Skeletal muscle satellite cell (primary cell): Measurements from ENCODE around the gene ASCC1.
"Not testable (repeated sequence)": the region's sequence is repeated elsewhere in the genome, so short reads cannot be mapped to it uniquely, and the experiment has no call there.

Experiments
- H3K27me3 ChIP-seq: 2 replicates; pipeline ENCODE4 v1.7.0; 2013; ENCODE audit warnings: low read length; ENCODE audit not compliant: control insufficient read depth, insufficient read depth
- H3K36me3 ChIP-seq: 2 replicates; pipeline ENCODE4 v1.7.0; 2013; ENCODE audit warnings: mild to moderate bottlenecking, control low read depth, low read length; ENCODE audit not compliant: insufficient read depth
- H3K4me1 ChIP-seq: 2 replicates; pipeline ENCODE4 v1.7.0; 2013; ENCODE audit warnings: low read length; ENCODE audit not compliant: control insufficient read depth, insufficient read depth
- H3K4me2 ChIP-seq: 2 replicates; pipeline ENCODE4 v1.7.0; 2013; ENCODE audit warnings: mild to moderate bottlenecking, low read length
- H3K4me3 ChIP-seq: 2 replicates; pipeline ENCODE4 v1.7.0; 2013; ENCODE audit warnings: low read length
- H3K9ac ChIP-seq: 2 replicates; pipeline ENCODE4 v1.7.0; 2013; ENCODE audit warnings: mild to moderate bottlenecking, low read depth, low read length, moderate library complexity
- H3K9me3 ChIP-seq: replicated peaks from 2 replicates; pipeline ENCODE4 v1.7.0; 2013; ENCODE audit warnings: mild to moderate bottlenecking, control low read depth, low read length

The ASCC1 gene

GRCh38 chr10:72257051-72257892 lies 41.2 kb upstream of the ASCC1 start:
- peaks cover 75% of the 10 kb centered on the region for H3K4me1 ChIP-seq
- no peak overlapping the region for H3K4me3 ChIP-seq
- H3K9me3 ChIP-seq: no peaks in the 10 kb centered on the region
- no peak overlapping the region for H3K4me2 ChIP-seq
- H3K27me3 ChIP-seq: no peaks in the 10 kb centered on the region
- H3K9ac ChIP-seq: no peak overlapping the region
- H3K36me3 ChIP-seq: no peaks in the 10 kb centered on the region

GRCh38 chr10:72255977-72256729 lies 40.1 kb upstream of the ASCC1 start:
- Histone ChIP-seq H3K36me3 (no peaks in the 10 kb centered on the region), H3K27me3 (no peaks in the 10 kb centered on the region), H3K4me1 (peaks cover 67% of the 10 kb centered on the region), H3K4me2 (no peak overlapping the region), H3K4me3 (no peak overlapping the region), H3K9ac (no peak overlapping the region), H3K9me3 (no peaks in the 10 kb centered on the region)

GRCh38 chr10:72254813-72255568 lies 38.9 kb upstream of the ASCC1 start:
- no peaks in the 10 kb centered on the region for H3K36me3 ChIP-seq
- peak overlapping the region; percentile 79 for H3K9ac ChIP-seq
- H3K27me3 ChIP-seq: no peaks in the 10 kb centered on the region
- H3K4me3 ChIP-seq: peak overlapping the region; percentile 50
- H3K4me2 ChIP-seq: peak overlapping the region; percentile 77
- no peaks in the 10 kb centered on the region for H3K9me3 ChIP-seq
- H3K4me1 ChIP-seq: peaks cover 63% of the 10 kb centered on the region

GRCh38 chr10:72253578-72253977 lies 37.5 kb upstream of the ASCC1 start:
- H3K27me3 ChIP-seq: no peaks in the 10 kb centered on the region
- H3K36me3 ChIP-seq: no peaks in the 10 kb centered on the region
- no peaks in the 10 kb centered on the region for H3K9me3 ChIP-seq
- H3K4me1 ChIP-seq: peaks cover 60% of the 10 kb centered on the region
- H3K4me2 ChIP-seq: no peak overlapping the region
- no peak overlapping the region for H3K9ac ChIP-seq
- H3K4me3 ChIP-seq: no peak overlapping the region

GRCh38 chr10:72252972-72253371 lies 36.9 kb upstream of the ASCC1 start:
- Histone ChIP-seq H3K4me3 (no peak overlapping the region), H3K9me3 (no peaks in the 10 kb centered on the region), H3K36me3 (no peaks in the 10 kb centered on the region), H3K4me1 (peaks cover 66% of the 10 kb centered on the region), H3K9ac (no peak overlapping the region), H3K4me2 (no peak overlapping the region), H3K27me3 (no peaks in the 10 kb centered on the region)

GRCh38 chr10:72251635-72252034 lies 35.6 kb upstream of the ASCC1 start:
- H3K36me3 ChIP-seq: no peaks in the 10 kb centered on the region
- no peaks in the 10 kb centered on the region for H3K27me3 ChIP-seq
- no peak overlapping the region for H3K4me3 ChIP-seq
- no peak overlapping the region for H3K4me2 ChIP-seq
- no peaks in the 10 kb centered on the region for H3K9me3 ChIP-seq
- H3K4me1 ChIP-seq: peaks cover 70% of the 10 kb centered on the region
- no peak overlapping the region for H3K9ac ChIP-seq

GRCh38 chr10:72250666-72251065 lies 34.6 kb upstream of the ASCC1 start:
- Histone ChIP-seq H3K4me2 (no peak overlapping the region), H3K9me3 (no peaks in the 10 kb centered on the region), H3K36me3 (no peaks in the 10 kb centered on the region), H3K4me1 (peaks cover 70% of the 10 kb centered on the region), H3K9ac (peak overlapping the region; percentile 27), H3K4me3 (no peak overlapping the region), H3K27me3 (no peaks in the 10 kb centered on the region)

- H3K9ac ChIP-seq: peak overlapping the region; percentile 84
- not testable (repeated sequence) for H3K9me3 ChIP-seq, H3K36me3 ChIP-seq, H3K27me3 ChIP-seq, H3K4me3 ChIP-seq
- peak overlapping the region; percentile 75 for H3K4me2 ChIP-seq
- peaks cover 68% of the 10 kb centered on the region for H3K4me1 ChIP-seq
These were observed 33.2 kb upstream of the ASCC1 start for GRCh38 chr10:72249176-72249862.

- peak overlapping the region; percentile 84 for H3K9ac ChIP-seq
- no peaks in the 10 kb centered on the region for H3K36me3 ChIP-seq
- no peaks in the 10 kb centered on the region for H3K9me3 ChIP-seq
- peak overlapping the region; percentile 49 for H3K4me3 ChIP-seq
- no peaks in the 10 kb centered on the region for H3K27me3 ChIP-seq
- peak overlapping the region; percentile 75 for H3K4me2 ChIP-seq
- peaks cover 69% of the 10 kb centered on the region for H3K4me1 ChIP-seq
These were observed 32.5 kb upstream of the ASCC1 start for GRCh38 chr10:72248468-72249151.

- peaks cover 84% of the 10 kb centered on the region for H3K4me1 ChIP-seq
- H3K27me3 ChIP-seq: no peaks in the 10 kb centered on the region
- no peaks in the 10 kb centered on the region for H3K36me3 ChIP-seq
- H3K9me3 ChIP-seq: no peaks in the 10 kb centered on the region
- H3K4me2 ChIP-seq: no peak overlapping the region
- H3K4me3 ChIP-seq: no peak overlapping the region
- H3K9ac ChIP-seq: no peak overlapping the region
These were observed 30.0 kb upstream of the ASCC1 start for GRCh38 chr10:72245949-72246525.
